Memory B cell (primary cell): Measurements from ENCODE around the gene THRB.

ENCODE experiments used
- ATAC-seq: fragments of 150-1000 bp; cut with Tn5 transposase; 2 replicates; pipeline ENCODE4 v1.10.0; 2021; ENCODE audit warnings: low read depth, mild to moderate bottlenecking, moderate library complexity
- DNase-seq, 2 donors: peaks; one replicate each; pipeline ENCODE4 v3.0.0; 2022; ENCODE audit warnings: low spot score in 2 of 2
- H3K27ac Mint-ChIP-seq: one replicate; pipeline ENCODE4 v1.8.0; 2022; ENCODE audit warnings: mild to moderate bottlenecking, moderate library complexity, mixed read lengths
- H3K27me3 Mint-ChIP-seq: one replicate; pipeline ENCODE4 v1.8.0; 2022; ENCODE audit warnings: mixed read lengths
- H3K36me3 Mint-ChIP-seq: one replicate; pipeline ENCODE4 v1.8.0; 2022; ENCODE audit warnings: mild to moderate bottlenecking, mixed read lengths
- H3K4me1 Mint-ChIP-seq: one replicate; pipeline ENCODE4 v1.8.0; 2022; ENCODE audit warnings: mixed read lengths
- H3K4me3 Mint-ChIP-seq: one replicate; pipeline ENCODE4 v1.8.0; 2022; ENCODE audit warnings: mild to moderate bottlenecking, moderate library complexity, mixed read lengths
- H3K9me3 Mint-ChIP-seq: one replicate; pipeline ENCODE4 v1.8.0; 2022; ENCODE audit warnings: mixed read lengths

Gene THRB

DNA sequence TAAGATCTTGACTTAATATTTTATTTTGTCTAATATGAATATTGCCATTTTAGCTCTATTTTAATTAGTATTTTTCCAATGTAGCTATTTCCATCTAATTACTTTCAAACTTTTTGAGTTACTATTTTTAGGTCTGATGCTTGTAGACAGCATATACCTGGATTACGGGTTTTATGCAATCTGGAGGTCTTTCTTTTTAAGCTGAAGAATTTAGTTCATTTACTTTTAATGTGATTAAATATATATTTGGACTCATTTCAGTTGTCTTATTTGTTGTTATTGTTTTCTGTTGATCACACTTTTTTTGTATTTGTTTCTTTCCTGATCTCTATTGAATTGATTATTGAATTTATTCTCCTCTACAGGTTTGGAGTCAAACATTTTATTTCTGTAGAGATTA, 30.3 kb downstream of the THRB start:
- Mint-ChIP-seq H3K36me3 (no peaks in the 10 kb centered on the region), H3K4me3 (no peak overlapping the region), H3K27ac (no peak overlapping the region), H3K27me3 (no peaks in the 10 kb centered on the region), H3K4me1 (no peaks in the 10 kb centered on the region), H3K9me3 (peaks cover 3% of the 10 kb centered on the region)
- DNase-seq: no peak
- no peak for ATAC-seq

DNA sequence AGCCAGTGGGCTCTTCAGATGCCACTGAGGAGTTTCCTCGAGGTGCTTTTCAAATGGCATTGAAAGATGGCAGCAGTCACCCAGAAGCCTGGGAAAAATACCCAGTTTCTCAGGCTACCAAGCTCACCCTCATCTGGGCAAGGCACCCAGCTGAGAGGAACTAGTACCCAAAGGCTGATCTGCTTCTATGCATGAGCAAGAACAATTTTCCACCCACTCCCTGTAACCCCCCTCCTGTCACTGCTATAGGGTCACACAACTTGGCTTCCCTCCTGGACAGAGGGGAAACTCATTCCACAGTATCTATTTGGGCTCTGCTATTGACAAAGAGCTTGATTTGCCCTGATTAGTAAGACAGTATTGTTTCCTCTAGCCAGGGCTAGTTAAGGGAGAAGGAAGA, 31.9 kb downstream of the THRB start:
- peaks cover 5% of the 10 kb centered on the region for H3K9me3 Mint-ChIP-seq
- H3K27me3 Mint-ChIP-seq: no peaks in the 10 kb centered on the region
- no peaks in the 10 kb centered on the region for H3K36me3 Mint-ChIP-seq
- no peaks in the 10 kb centered on the region for H3K4me1 Mint-ChIP-seq
- no peak overlapping the region for H3K4me3 Mint-ChIP-seq
- ATAC-seq (no peak), DNase-seq (no peak)
- H3K27ac Mint-ChIP-seq: no peak overlapping the region

DNA sequence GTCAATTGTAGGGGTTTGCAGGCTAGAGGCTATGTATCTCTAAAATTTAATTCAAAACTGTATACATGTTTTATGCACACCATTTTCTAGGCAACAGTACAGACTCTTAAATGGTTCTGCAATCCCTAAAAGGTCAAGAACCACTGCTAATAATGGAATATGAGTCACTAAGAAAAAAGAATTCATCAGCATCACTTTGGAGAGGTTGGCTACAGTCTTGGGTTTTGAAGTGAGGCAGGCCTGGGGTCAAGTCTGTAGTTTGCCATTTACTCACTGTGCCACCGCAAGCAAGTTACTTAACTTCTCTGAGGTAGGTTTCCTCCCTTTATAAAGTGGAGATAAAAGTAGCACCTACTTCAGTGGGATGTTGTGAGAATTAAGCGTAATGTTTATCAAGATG, 33.7 kb downstream of the THRB start:
- no peaks in the 10 kb centered on the region for H3K27me3 Mint-ChIP-seq
- ATAC-seq (no peak), DNase-seq (no peak)

GRCh38 chr3:24457719-24458118, 36.9 kb downstream of the THRB start:
- Mint-ChIP-seq H3K9me3 (peaks cover 3% of the 10 kb centered on the region), H3K4me1 (no peaks in the 10 kb centered on the region), H3K36me3 (no peaks in the 10 kb centered on the region), H3K4me3 (no peak overlapping the region), H3K27ac (no peak overlapping the region), H3K27me3 (peaks cover 2% of the 10 kb centered on the region)
- DNase-seq: no peak
- no peak for ATAC-seq

More for the DNA sequence above, 33.7 kb downstream of the THRB start:
- H3K27ac Mint-ChIP-seq: no peak overlapping the region
- peaks cover 3% of the 10 kb centered on the region for H3K9me3 Mint-ChIP-seq
- H3K36me3 Mint-ChIP-seq: no peaks in the 10 kb centered on the region
- H3K4me1 Mint-ChIP-seq: no peaks in the 10 kb centered on the region
- H3K4me3 Mint-ChIP-seq: no peak overlapping the region

DNA sequence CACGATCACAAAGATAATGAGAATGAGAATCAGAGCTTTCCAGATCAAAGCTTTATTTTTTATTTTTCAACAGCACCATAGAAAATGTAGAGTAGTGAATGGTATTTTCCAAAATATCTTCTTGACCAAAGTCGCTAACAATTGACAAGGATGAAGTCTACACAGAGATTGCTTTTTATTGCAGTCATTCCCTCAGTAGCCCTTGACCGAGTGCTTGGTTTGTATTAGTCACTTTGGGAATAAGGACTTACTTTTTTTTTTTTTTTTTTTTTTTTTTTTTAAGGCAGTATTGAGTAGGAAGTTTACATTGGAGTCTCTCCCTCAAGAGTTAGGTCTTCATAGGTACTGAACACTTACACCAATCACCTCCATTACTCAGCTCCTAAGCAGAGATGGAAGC, 39.8 kb downstream of the THRB start:
- Mint-ChIP-seq H3K4me3 (no peak overlapping the region), H3K27me3 (peaks cover 2% of the 10 kb centered on the region), H3K27ac (no peak overlapping the region), H3K36me3 (no peaks in the 10 kb centered on the region), H3K9me3 (peaks cover 3% of the 10 kb centered on the region), H3K4me1 (no peaks in the 10 kb centered on the region)
- ATAC-seq (no peak), DNase-seq (no peak)

GRCh38 chr3:24454393-24454792, 40.3 kb downstream of the THRB start:
- Mint-ChIP-seq H3K27ac (no peak overlapping the region), H3K4me3 (no peak overlapping the region), H3K4me1 (no peaks in the 10 kb centered on the region), H3K9me3 (peaks cover 3% of the 10 kb centered on the region), H3K27me3 (peaks cover 4% of the 10 kb centered on the region), H3K36me3 (no peaks in the 10 kb centered on the region)
- no peak for ATAC-seq
- DNase-seq: no peak

DNA sequence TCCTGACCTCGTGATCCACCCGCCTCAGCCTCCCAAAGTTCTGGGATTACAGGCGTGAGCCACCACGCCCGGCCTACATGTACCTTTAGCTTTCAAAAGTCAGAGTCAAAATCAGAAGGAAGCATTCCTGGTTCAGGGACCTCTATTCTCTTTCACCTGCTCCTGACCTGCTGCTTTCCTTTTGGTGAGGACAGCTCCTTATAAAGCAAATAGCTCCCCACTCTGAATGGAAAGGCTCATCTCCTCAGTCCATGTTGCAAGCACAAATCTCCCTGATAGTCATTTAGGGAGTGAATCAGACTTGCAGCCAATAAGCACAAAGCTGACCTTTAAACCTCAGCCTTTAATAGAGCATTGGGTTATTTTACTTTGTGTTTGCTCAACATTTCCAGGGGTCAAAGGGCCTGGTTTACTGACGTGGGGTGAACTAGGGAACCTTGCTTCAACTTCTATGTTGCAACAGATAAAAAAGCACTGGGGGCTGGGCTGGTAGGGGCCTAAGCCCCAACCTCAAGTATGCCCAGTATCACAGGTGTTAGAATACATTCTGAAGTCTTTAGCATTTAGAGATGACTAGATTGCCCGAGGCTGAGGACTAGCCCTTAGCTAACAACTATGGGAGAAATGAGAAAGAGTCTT, 43.1 kb downstream of the THRB start:
- Mint-ChIP-seq H3K9me3 (peaks cover 2% of the 10 kb centered on the region), H3K4me1 (no peaks in the 10 kb centered on the region), H3K27ac (no peak overlapping the region), H3K4me3 (no peak overlapping the region), H3K27me3 (peaks cover 4% of the 10 kb centered on the region), H3K36me3 (no peaks in the 10 kb centered on the region)
- DNase-seq (no peak), ATAC-seq (no peak)

DNA sequence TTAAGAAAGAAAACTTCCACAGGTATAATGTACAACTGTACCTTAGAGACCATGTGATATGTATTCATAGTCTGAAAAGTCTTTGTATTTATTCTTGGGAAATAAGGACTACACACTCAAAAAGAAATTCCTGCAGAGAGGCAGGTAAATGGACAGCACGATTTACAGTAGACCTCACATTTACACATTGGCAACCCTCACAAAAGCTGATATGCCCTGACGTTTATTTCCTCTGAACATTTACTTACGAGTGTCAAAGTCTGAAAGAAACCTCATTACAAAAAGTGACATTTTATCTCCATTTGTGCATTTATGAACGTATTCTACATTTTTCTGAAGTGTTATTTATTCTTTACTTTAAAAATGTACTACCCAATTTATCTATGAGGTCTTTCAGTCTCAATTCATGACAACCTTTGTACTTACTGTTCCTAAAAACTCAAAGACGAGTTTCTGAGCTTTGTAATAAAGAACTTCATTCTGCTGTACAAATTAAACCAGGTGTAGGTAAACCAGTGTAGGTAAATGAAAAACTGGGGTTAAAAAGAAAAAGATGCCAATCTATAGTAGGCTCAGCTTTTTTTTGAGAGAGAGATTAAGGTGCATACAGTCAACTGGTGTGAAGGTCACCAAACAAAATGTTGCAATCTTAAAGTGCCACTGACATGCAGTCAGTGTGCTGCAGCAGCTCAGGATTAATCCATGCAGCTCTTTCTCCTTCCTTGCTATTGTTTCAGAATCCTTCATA, 44.3 kb downstream of the THRB start:
- H3K4me1 Mint-ChIP-seq: no peaks in the 10 kb centered on the region
- peaks cover 2% of the 10 kb centered on the region for H3K9me3 Mint-ChIP-seq
- no peak overlapping the region for H3K27ac Mint-ChIP-seq
- H3K27me3 Mint-ChIP-seq: peaks cover 4% of the 10 kb centered on the region
- no peak for DNase-seq
- ATAC-seq: no peak
- no peaks in the 10 kb centered on the region for H3K36me3 Mint-ChIP-seq
- H3K4me3 Mint-ChIP-seq: no peak overlapping the region

DNA sequence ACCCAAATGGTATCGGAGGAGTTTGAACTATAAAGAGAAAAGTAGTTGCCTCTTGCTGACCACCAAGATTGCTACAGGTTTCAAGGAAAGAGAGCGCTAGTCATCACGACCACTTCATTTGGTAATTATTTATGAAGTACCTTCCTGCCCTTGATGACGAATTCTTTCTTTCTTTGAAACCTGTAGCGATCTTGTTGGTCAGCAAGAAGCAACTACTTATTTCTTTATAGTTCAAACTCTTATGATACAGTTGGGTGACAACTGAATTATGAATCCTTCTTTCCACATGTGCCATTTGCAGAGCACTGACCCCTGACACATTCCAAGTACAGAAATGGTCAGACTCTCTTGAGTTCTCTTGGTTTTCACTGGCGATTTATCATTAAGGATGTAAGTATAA, 46.8 kb downstream of the THRB start:
- Mint-ChIP-seq H3K4me1 (no peaks in the 10 kb centered on the region), H3K36me3 (no peaks in the 10 kb centered on the region), H3K9me3 (no peaks in the 10 kb centered on the region), H3K4me3 (no peak overlapping the region), H3K27ac (no peak overlapping the region), H3K27me3 (peaks cover 2% of the 10 kb centered on the region)
- no peak for ATAC-seq
- DNase-seq: no peak

DNA sequence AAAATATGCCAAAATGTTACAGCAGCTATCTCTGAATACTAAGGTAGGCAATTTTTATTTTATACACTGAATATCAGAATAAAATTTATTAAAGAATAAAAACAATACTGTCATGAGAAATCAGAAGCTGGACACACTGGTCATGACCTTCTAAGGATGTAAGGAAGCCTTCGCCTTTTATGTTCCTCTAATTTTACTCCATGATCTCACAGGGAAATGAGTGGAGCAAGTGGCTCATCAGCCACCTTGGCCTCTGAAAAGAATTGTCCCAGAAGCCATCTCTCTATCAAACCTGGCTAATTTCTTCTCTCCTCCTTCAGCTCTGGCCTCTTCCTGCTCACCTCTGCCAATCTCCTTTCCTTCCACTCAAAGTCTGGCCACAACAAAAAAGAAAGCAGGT, 48.6 kb downstream of the THRB start:
- no peak for ATAC-seq
- Mint-ChIP-seq H3K27me3 (peaks cover 2% of the 10 kb centered on the region), H3K4me3 (no peak overlapping the region), H3K4me1 (no peaks in the 10 kb centered on the region), H3K36me3 (no peaks in the 10 kb centered on the region), H3K9me3 (no peaks in the 10 kb centered on the region), H3K27ac (no peak overlapping the region)
- no peak for DNase-seq

- Mint-ChIP-seq H3K36me3 (no peaks in the 10 kb centered on the region), H3K4me1 (no peaks in the 10 kb centered on the region), H3K4me3 (no peak overlapping the region), H3K27me3 (no peaks in the 10 kb centered on the region), H3K9me3 (no peaks in the 10 kb centered on the region), H3K27ac (no peak overlapping the region)
- ATAC-seq (no peak), DNase-seq (no peak)
These were observed 51.2 kb downstream of the THRB start for GRCh38 chr3:24443476-24443875.

GRCh38 chr3:24440760-24441464, 53.7 kb downstream of the THRB start:
- Mint-ChIP-seq H3K27me3 (no peaks in the 10 kb centered on the region), H3K9me3 (no peaks in the 10 kb centered on the region), H3K4me3 (no peak overlapping the region), H3K36me3 (no peaks in the 10 kb centered on the region), H3K4me1 (no peaks in the 10 kb centered on the region), H3K27ac (no peak overlapping the region)
- no peak for DNase-seq
- ATAC-seq: no peak

GRCh38 chr3:24439021-24439420, 55.6 kb downstream of the THRB start:
- no peak overlapping the region for H3K27ac Mint-ChIP-seq
- H3K27me3 Mint-ChIP-seq: peaks cover 2% of the 10 kb centered on the region
- ATAC-seq (no peak), DNase-seq (no peak)
- H3K9me3 Mint-ChIP-seq: no peaks in the 10 kb centered on the region
- H3K36me3 Mint-ChIP-seq: no peaks in the 10 kb centered on the region
- H3K4me3 Mint-ChIP-seq: no peak overlapping the region
- H3K4me1 Mint-ChIP-seq: no peaks in the 10 kb centered on the region

DNA sequence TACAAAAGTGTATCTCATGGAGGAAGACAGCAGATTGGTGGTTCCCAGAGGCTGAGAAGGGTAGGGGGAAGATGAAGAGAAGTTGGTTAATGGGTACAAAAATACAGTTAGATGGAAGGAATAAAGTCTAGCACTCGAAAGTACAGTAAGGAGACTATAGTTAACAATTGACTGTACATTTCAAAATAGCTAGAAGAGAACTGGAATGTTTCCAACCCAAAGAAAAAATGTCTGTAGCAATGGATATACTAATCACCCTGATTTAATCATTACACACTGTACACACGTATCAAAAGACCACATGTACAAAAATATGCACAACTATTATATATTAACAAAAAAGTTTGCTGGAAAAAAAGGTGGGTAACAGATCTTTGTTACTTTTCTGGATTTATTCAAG, 57.3 kb downstream of the THRB start:
- Mint-ChIP-seq H3K27ac (no peak overlapping the region), H3K27me3 (peaks cover 2% of the 10 kb centered on the region), H3K4me1 (no peaks in the 10 kb centered on the region), H3K36me3 (no peaks in the 10 kb centered on the region), H3K9me3 (no peaks in the 10 kb centered on the region), H3K4me3 (no peak overlapping the region)
- ATAC-seq (no peak), DNase-seq (no peak)
